B cell (primary cell): ENCODE measurements around the gene PLSCR4. TPM values are rescaled to one million over a fixed set of nuclear protein-coding genes. Genes with fewer than 3 reads are reported as not detected.

Experiments used
- ATAC-seq: fragments of 200-7000 bp; cut with Tn5 transposase; one replicate; pipeline ENCODE4 v1.10.0; 2021; ENCODE audit warnings: low read depth, mild to moderate bottlenecking, moderate number of reproducible peaks, moderate library complexity
- CTCF ChIA-PET: fragments of 350-600 bp; sonication (Branson Sonifier 250); formaldehyde crosslinking; loops from one replicate; lab custom pipeline; 2021; ENCODE audit warnings: antibody characterized with exemption, inconsistent platforms; lab: Charles Lee
- POLR2A ChIA-PET: fragments of 350-600 bp; sonication (Branson Sonifier 250); formaldehyde crosslinking; loops from one replicate; lab custom pipeline; 2021; ENCODE audit warnings: antibody characterized with exemption; lab: Charles Lee
- DNase-seq: peaks from one replicate; pipeline ENCODE4 v3.0.0; 2013
- H2AFZ ChIP-seq: 2 replicates; pipeline ENCODE4 v1.6.1; 2012; ENCODE audit warnings: mild to moderate bottlenecking, low read depth, low read length; ENCODE audit not compliant: insufficient read depth, poor library complexity, severe bottlenecking
- H3K27ac ChIP-seq, 2 donors: 1 replicate in 1 of 2; 2 replicates in 1 of 2; pipeline ENCODE4 v1.5.1; 2012 to 2013; ENCODE audit warnings: low read length in 2 of 2, mild to moderate bottlenecking in 2 of 2, moderate library complexity in 1 of 2
- H3K27me3 ChIP-seq, 4 experiments: fragments of 200-600 bp in 1 of 4; sonication (generic) in 1 of 4; replicated peaks in 1 of 4; 1 replicate in 2 of 4; 2 replicates in 2 of 4; pipeline versions ENCODE4 v1.6.1 to v1.7.0; 2013 to 2016; ENCODE audit warnings: low read length in 3 of 4, mild to moderate bottlenecking in 2 of 4, mixed read lengths in 1 of 4, moderate library complexity in 1 of 4; ENCODE audit not compliant: insufficient read depth in 4 of 4, control insufficient read depth in 3 of 4; ENCODE audit errors: control extremely low read depth in 1 of 4
- H3K36me3 ChIP-seq, 2 experiments: replicated peaks in 1 of 2; 1 replicate in 1 of 2; 2 replicates in 1 of 2; pipeline versions ENCODE4 v1.6.1 to v1.7.1; 2013; ENCODE audit warnings: low read length in 1 of 2; ENCODE audit not compliant: insufficient read depth in 2 of 2, control insufficient read depth in 1 of 2; ENCODE audit errors: control extremely low read depth in 1 of 2, extremely low read depth in 1 of 2
- H3K4me1 ChIP-seq, 2 donors: fragments of 200-600 bp in 1 of 2; sonication (generic) in 1 of 2; 1 replicate in 1 of 2; 2 replicates in 1 of 2; pipeline versions ENCODE4 v1.5.1 to v1.6.1; 2013 to 2017; ENCODE audit warnings: low read length in 2 of 2; ENCODE audit not compliant: control insufficient read depth in 2 of 2, insufficient read depth in 2 of 2
- H3K4me2 ChIP-seq: replicated peaks from 2 replicates; pipeline ENCODE3; 2012; ENCODE audit warnings: mild to moderate bottlenecking, low read depth, low read length; ENCODE audit not compliant: poor library complexity, severe bottlenecking
- H3K4me3 ChIP-seq, 5 experiments: fragments of 200-600 bp in 1 of 5; sonication (generic) in 1 of 5; 1 replicate in 3 of 5; 2 replicates in 2 of 5; pipeline versions ENCODE4 v1.5.1 to v1.7.0; 2011 to 2016; ENCODE audit warnings: low read length in 4 of 5, mild to moderate bottlenecking in 4 of 5, low read depth in 2 of 5, control low read depth in 1 of 5, moderate library complexity in 1 of 5; ENCODE audit not compliant: insufficient read depth in 1 of 5; ENCODE audit errors: control extremely low read depth in 1 of 5, extremely low read depth in 1 of 5
- H3K79me2 ChIP-seq: fragments of 200-600 bp; sonication (generic); one replicate; pipeline ENCODE4 v1.6.0; 2016; ENCODE audit warnings: low read length; ENCODE audit not compliant: control insufficient read depth, insufficient read depth
- H3K9ac ChIP-seq: fragments of 200-600 bp; sonication (generic); 2 replicates; pipeline ENCODE4 v1.6.1; 2017; ENCODE audit warnings: mild to moderate bottlenecking, low read length, moderate library complexity
- H3K9me3 ChIP-seq, 3 donors: one replicate each; pipeline versions ENCODE4 v1.6.1 to v1.7.1; 2013; ENCODE audit warnings: low read length in 2 of 3; ENCODE audit not compliant: control insufficient read depth in 2 of 3, insufficient read depth in 1 of 3; ENCODE audit errors: control extremely low read depth in 1 of 3
- H4K20me1 ChIP-seq: 2 replicates; pipeline ENCODE4 v1.6.0; 2012; ENCODE audit warnings: mild to moderate bottlenecking, low read length; ENCODE audit not compliant: insufficient read depth, control insufficient read depth, poor library complexity, severe bottlenecking
- H3K27ac Mint-ChIP-seq: one replicate; pipeline ENCODE4 v1.8.0; 2021; ENCODE audit warnings: mixed read lengths
- H3K27me3 Mint-ChIP-seq: one replicate; pipeline ENCODE4 v1.8.0; 2021; ENCODE audit warnings: mixed read lengths
- H3K4me1 Mint-ChIP-seq: one replicate; pipeline ENCODE4 v1.8.0; 2021; ENCODE audit warnings: mixed read lengths
- H3K4me3 Mint-ChIP-seq: one replicate; pipeline ENCODE4 v1.8.0; 2021; ENCODE audit warnings: mixed read lengths
- H3K9me3 Mint-ChIP-seq: one replicate; pipeline ENCODE4 v1.8.0; 2022; ENCODE audit warnings: mixed read lengths; ENCODE audit not compliant: insufficient read depth
- EZH2 ChIP-seq: IDR thresholded peaks from 2 replicates; pipeline ENCODE4 v1.6.1; 2012; ENCODE audit warnings: borderline replicate concordance, low read depth, mild to moderate bottlenecking, moderate library complexity, low read length; ENCODE audit not compliant: insufficient read depth, poor library complexity, severe bottlenecking
- WGBS: methylation state at CpG from one replicate; pipeline ENCODE4 v1.1.5; 2013; ENCODE audit warnings: missing lambda C conversion rate; ENCODE audit not compliant: insufficient coverage; 5-methylcytosine and 5-hydroxymethylcytosine counted together
- intact Hi-C: fragments of 100-400 bp; cut with micrococcal nuclease; formaldehyde crosslinking; loops from one replicate; pipeline ENCODE4 v1.10.0; 2022
- polyA plus RNA-seq: library from polyadenylated mRNA; depleted of rRNA; stranded (reverse); fragments of >200 nt; gene quantifications from 2 replicates; pipeline ENCODE4 v1.2.3, GENCODE V29; 2012
- total RNA-seq, 2 donors: library from RNA; stranded (reverse); fragments of 120-200 nt in 1 of 2; gene quantifications; 1 replicate in 1 of 2; 2 replicates in 1 of 2; pipeline versions ENCODE4 v1.2.3 to v1.2.4, GENCODE V29; 2013 to 2022
- TF ChIP-seq, protein P1 (sequence below): fragments of 200-600 bp; IDR thresholded peaks from one replicate; pipeline ENCODE4 v1.8.0; 2022; ENCODE audit warnings: antibody characterized with exemption, mild to moderate bottlenecking

The PLSCR4 gene
- total and polyA plus RNA-seq, 2 donors (not counting 1 experiment from before 2014, with no cell fraction given): not detected

DNA sequence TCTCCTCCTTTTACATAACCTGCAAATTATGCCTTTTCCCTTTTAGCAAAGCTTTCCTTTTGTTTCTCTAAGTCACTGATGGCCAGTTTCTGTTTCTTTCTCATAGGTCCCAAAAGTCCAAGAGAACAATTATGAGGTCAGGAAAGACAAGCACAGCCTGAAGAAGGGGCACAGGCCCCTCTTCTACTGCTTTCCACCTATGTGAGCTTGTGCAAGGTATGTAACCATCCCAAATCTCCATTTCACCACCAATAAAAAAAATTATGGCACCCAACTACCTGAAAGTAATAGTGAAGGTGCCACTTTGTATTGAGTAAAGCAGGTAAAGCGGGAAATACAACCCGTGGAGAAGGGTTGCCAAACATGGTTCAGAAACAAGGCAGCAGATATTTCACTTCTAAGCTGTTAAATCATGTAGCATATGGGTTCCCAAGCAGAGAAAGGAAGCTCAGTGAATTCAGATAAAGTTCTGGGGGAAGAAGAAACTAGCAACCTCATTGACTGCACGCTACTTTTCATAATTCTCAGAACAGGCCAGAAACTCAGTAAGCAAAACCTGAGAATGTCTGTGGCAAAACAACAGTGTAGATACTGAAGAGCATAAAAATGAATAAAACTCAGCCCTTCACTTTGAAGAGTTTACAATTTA is 94.1 kb downstream of the PLSCR4 start:
- 58% methylated on average over 2 of the region's 3 CpGs for WGBS
- H3K27ac ChIP-seq: no peak overlapping the region
- H3K4me2 ChIP-seq: no peak overlapping the region
- H3K9me3 ChIP-seq: no peaks in the 10 kb centered on the region
- no peak overlapping the region for H3K27ac Mint-ChIP-seq
- no peaks in the 10 kb centered on the region for H4K20me1 ChIP-seq
- H3K9me3 Mint-ChIP-seq: no peaks in the 10 kb centered on the region
- H3K27me3 Mint-ChIP-seq: peaks cover 29% of the 10 kb centered on the region
- DNase-seq (no peak), ATAC-seq (no peak)
- POLR2A ChIA-PET: no interaction called here
- no peaks in the 10 kb centered on the region for H3K79me2 ChIP-seq
- H3K4me3 Mint-ChIP-seq: no peak overlapping the region
- CTCF ChIA-PET: interaction anchor here (1.2 kb wide), 1 partner anchor 33 kb away, joined by 3 read pairs; no protein-coding TSS in a partner anchor
- H3K4me1 Mint-ChIP-seq: peaks cover 14% of the 10 kb centered on the region
- no peak overlapping the region for H3K4me3 ChIP-seq
- peaks cover 12 to 14% of the 10 kb centered on the region in 2 donors for H3K4me1 ChIP-seq
- no peaks in the 10 kb centered on the region for H3K36me3 ChIP-seq
- no peak overlapping the region for H2AFZ ChIP-seq
- intact Hi-C loops: no loop called here
- peaks cover 0 to 18% (median 13%) of the 10 kb centered on the region in 4 experiments for H3K27me3 ChIP-seq
- TF ChIP-seq, protein P1, sequence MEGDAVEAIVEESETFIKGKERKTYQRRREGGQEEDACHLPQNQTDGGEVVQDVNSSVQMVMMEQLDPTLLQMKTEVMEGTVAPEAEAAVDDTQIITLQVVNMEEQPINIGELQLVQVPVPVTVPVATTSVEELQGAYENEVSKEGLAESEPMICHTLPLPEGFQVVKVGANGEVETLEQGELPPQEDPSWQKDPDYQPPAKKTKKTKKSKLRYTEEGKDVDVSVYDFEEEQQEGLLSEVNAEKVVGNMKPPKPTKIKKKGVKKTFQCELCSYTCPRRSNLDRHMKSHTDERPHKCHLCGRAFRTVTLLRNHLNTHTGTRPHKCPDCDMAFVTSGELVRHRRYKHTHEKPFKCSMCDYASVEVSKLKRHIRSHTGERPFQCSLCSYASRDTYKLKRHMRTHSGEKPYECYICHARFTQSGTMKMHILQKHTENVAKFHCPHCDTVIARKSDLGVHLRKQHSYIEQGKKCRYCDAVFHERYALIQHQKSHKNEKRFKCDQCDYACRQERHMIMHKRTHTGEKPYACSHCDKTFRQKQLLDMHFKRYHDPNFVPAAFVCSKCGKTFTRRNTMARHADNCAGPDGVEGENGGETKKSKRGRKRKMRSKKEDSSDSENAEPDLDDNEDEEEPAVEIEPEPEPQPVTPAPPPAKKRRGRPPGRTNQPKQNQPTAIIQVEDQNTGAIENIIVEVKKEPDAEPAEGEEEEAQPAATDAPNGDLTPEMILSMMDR: no peak
- TF ChIP-seq EZH2: no peak
- no peak overlapping the region for H3K9ac ChIP-seq

DNA sequence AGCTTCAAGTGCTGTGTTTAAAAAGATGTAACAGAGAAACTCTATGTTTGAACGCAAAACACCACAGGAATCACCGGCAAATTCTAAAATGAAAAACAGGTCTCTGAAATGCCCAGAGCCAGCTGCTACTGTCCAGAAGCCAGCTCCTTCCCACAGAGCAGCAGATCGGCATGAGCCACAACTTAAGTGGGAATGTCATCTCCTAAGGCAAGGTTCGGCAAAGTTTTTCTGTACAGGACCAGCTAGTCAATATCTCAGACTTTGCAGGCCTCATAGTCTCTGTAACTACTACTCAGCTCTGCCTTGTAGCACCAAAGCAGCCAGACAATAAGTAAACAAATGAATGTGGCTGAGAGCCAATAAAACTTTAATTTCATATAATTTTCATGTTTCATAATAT is 94.8 kb downstream of the PLSCR4 start:
- Mint-ChIP-seq H3K9me3 (no peaks in the 10 kb centered on the region), H3K27ac (no peak overlapping the region), H3K4me1 (peaks cover 8% of the 10 kb centered on the region), H3K4me3 (no peak overlapping the region), H3K27me3 (peaks cover 27% of the 10 kb centered on the region)
- 91% methylated on average over 4 of the region's 4 CpGs for WGBS
- intact Hi-C loops: no loop called here
- H3K9me3 ChIP-seq: no peaks in the 10 kb centered on the region
- H3K9ac ChIP-seq: no peak overlapping the region
- ATAC-seq: no peak
- no peak overlapping the region for H3K4me3 ChIP-seq
- H3K27ac ChIP-seq: no peak overlapping the region
- no peak overlapping the region for H3K4me2 ChIP-seq
- CTCF ChIA-PET: interaction anchor here (0.6 to 1.2 kb wide), 3 partner anchors 34 to 459 kb away, joined by 3 read pairs; no protein-coding TSS in a partner anchor
- H3K36me3 ChIP-seq: no peaks in the 10 kb centered on the region
- H2AFZ ChIP-seq: no peak overlapping the region
- H3K27me3 ChIP-seq: peaks cover 0 to 15% (median 7%) of the 10 kb centered on the region in 4 experiments
- peaks cover 6 to 9% of the 10 kb centered on the region in 2 donors for H3K4me1 ChIP-seq
- no peaks in the 10 kb centered on the region for H4K20me1 ChIP-seq
- POLR2A ChIA-PET: no interaction called here
- DNase-seq: no peak
- TF ChIP-seq, protein P1: no peak
- TF ChIP-seq EZH2: no peak
- no peaks in the 10 kb centered on the region for H3K79me2 ChIP-seq
